ENCODE measurements around the gene SQOR.
A peak's percentile ranks its signal among the peaks of the same experiment; 100 is the strongest.

The SQOR gene

DNA sequence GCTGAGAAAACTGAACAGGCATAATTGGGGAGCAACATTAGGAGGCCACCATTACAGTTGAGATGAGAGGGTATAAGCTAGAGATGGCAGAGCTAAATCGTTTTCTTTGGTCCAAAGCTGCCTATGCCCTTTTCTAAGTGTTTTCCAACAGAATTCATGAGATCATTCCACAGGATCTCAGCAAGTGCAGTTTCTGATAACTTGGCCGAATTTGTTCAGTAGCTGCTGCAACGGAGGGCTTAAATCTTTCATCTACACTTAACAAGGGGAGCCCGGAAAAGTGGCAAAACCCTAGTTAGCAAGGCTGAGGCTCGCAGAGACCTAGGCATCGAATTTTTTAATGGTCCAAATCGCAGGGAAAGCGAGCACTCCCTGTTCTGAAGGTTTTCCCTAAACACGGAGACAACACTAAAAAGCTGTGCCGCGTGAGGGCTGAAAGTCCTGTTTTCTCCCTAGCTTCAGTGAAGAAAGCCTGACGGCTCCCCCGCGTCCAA is 48.2 kb upstream of the SQOR start:
- H3K4me1 ChIP-seq (ENCODE audit: control insufficient read depth, low read length): peaks cover 32% of the 10 kb centered on the region
- no peaks in the 10 kb centered on the region; the same call in 1 of the 2 replicates for H3K27me3 ChIP-seq (ENCODE audit: control insufficient read depth, low read length)
- peak overlapping the region; percentile 91 for H3K27ac ChIP-seq (ENCODE audit: low read depth, low read length)
- peaks cover 36% of the 10 kb centered on the region for H3K36me3 ChIP-seq (ENCODE audit: control insufficient read depth, low read length)
- H3K4me3 ChIP-seq (ENCODE audit: low read length): peak overlapping the region; percentile 99
- peaks cover 64% of the 10 kb centered on the region for H3K79me2 ChIP-seq (ENCODE audit: control insufficient read depth, low read length)
- H3K9me2 ChIP-seq (replicated peaks; ENCODE audit: control insufficient read depth, low read length): no peaks in the 10 kb centered on the region
- H3F3A ChIP-seq (ENCODE audit: control insufficient read depth, insufficient read depth): peaks cover 30% of the 10 kb centered on the region
- TF ChIP-seq, protein P1, sequence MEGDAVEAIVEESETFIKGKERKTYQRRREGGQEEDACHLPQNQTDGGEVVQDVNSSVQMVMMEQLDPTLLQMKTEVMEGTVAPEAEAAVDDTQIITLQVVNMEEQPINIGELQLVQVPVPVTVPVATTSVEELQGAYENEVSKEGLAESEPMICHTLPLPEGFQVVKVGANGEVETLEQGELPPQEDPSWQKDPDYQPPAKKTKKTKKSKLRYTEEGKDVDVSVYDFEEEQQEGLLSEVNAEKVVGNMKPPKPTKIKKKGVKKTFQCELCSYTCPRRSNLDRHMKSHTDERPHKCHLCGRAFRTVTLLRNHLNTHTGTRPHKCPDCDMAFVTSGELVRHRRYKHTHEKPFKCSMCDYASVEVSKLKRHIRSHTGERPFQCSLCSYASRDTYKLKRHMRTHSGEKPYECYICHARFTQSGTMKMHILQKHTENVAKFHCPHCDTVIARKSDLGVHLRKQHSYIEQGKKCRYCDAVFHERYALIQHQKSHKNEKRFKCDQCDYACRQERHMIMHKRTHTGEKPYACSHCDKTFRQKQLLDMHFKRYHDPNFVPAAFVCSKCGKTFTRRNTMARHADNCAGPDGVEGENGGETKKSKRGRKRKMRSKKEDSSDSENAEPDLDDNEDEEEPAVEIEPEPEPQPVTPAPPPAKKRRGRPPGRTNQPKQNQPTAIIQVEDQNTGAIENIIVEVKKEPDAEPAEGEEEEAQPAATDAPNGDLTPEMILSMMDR (IDR thresholded peaks at IDR 0.05; ENCODE audit: low read depth, low read length, poor library complexity, severe bottlenecking): no peak
- TF ChIP-seq EZH2phosphoT487 (IDR thresholded peaks at IDR 0.05; ENCODE audit: borderline replicate concordance, low read length): no peak
- no peaks in the 10 kb centered on the region for H3K9me3 ChIP-seq (ENCODE audit: control insufficient read depth, insufficient read depth, low read length)
- peak overlapping the region; percentile 89 for H3K4me2 ChIP-seq (ENCODE audit: low read length)
- no peaks in the 10 kb centered on the region for H4K20me1 ChIP-seq (ENCODE audit: control insufficient read depth, insufficient read depth, low read depth, low read length)

DNA sequence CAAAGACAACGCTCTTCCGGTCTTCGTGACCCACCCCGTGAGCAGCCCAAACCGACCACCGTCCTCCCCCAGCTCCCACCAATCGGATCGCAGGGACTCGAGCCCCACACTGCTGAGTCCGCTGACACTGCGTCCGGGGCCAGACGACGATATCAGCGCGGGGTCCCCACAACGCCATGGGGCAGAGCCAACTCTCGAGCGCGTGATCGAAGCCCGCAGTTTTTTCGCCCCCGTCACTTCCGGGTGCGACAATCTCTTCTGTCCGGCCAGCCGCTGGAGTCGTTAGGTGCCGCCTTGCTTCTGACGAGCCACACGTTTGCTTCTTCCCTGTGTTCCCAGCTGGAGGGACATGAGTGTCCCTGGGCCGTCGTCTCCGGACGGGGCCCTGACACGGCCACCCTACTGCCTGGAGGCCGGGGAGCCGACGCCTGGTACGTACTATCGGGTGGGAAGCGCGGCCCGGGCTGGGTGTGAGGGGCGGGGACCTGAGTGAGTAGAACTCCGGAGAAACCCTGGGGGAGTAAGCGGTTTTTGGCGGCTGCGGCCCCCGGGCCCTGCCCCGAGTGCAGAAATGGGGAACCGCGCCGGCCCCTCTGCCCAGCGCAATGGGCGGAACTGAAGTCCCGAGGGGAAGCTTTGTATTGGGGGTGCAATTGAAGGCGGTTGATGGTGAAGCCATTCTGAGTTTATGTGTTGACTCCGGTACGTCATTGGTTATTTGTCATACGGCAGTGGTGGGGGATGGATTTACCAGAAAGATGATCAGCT is 47.5 kb upstream of the SQOR start, which contains the start of gene BLOC1S6:
BLOC1S6 (plus strand) TSS at position 285 of the 768 bp plus-strand sequence; CDS start at position 350, 65 bp downstream.
- peak within 1 kb of the TSS; percentile 91 for H3K27ac ChIP-seq (ENCODE audit: low read depth, low read length)
- TF ChIP-seq, protein P1 (IDR thresholded peaks at IDR 0.05; ENCODE audit: low read depth, low read length, poor library complexity, severe bottlenecking): no peak
- TF ChIP-seq EZH2phosphoT487 (IDR thresholded peaks at IDR 0.05; ENCODE audit: borderline replicate concordance, low read length): no peak
- H3K4me1 ChIP-seq (ENCODE audit: control insufficient read depth, low read length): peaks cover 38% of the 10 kb centered on the region
- peak within 1 kb of the TSS; percentile 99 for H3K4me3 ChIP-seq (ENCODE audit: low read length)
- peaks cover 70% of the 10 kb centered on the region for H3K79me2 ChIP-seq (ENCODE audit: control insufficient read depth, low read length)
- no peaks in the 10 kb centered on the region; the same call in 1 of the 2 replicates for H3K27me3 ChIP-seq (ENCODE audit: control insufficient read depth, low read length)
- peaks cover 34% of the 10 kb centered on the region for H3F3A ChIP-seq (ENCODE audit: control insufficient read depth, insufficient read depth)
- no peaks in the 10 kb centered on the region for H3K9me2 ChIP-seq (replicated peaks; ENCODE audit: control insufficient read depth, low read length)
- H3K9me3 ChIP-seq (ENCODE audit: control insufficient read depth, insufficient read depth, low read length): peaks cover 3% of the 10 kb centered on the region; the same call in 1 of the 2 replicates
- H4K20me1 ChIP-seq (ENCODE audit: control insufficient read depth, insufficient read depth, low read depth, low read length): no peaks in the 10 kb centered on the region
- H3K4me2 ChIP-seq (ENCODE audit: low read length): peak within 1 kb of the TSS; percentile 89
- H3K36me3 ChIP-seq (ENCODE audit: control insufficient read depth, low read length): peaks cover 43% of the 10 kb centered on the region

DNA sequence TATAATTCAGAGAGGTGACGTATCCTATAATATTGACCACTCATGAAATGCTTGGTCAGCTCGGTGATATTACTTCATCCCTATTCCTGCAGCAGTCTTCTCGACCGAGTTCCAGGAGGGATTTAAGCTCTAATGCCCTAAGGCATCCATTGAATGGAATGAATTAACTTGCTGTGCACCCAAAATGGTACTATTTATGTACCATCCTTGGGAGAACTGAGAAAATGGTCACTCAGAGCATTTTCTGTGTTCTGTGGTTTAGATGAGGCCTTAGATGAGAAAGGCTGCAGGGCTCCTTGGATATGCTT is 47.0 kb upstream of the SQOR start:
- Histone ChIP-seq H3K4me1 (ENCODE audit: control insufficient read depth, low read length) (peaks cover 44% of the 10 kb centered on the region), H3K27ac (ENCODE audit: low read depth, low read length) (peak overlapping the region; percentile 91)

More for the DNA sequence above, 47.0 kb upstream of the SQOR start:
- Histone ChIP-seq H3K79me2 (ENCODE audit: control insufficient read depth, low read length) (peaks cover 75% of the 10 kb centered on the region), H3K9me2 (replicated peaks; ENCODE audit: control insufficient read depth, low read length) (no peaks in the 10 kb centered on the region), H3K36me3 (ENCODE audit: control insufficient read depth, low read length) (peaks cover 48% of the 10 kb centered on the region), H3K4me2 (ENCODE audit: low read length) (peak overlapping the region; percentile 89), H3F3A (ENCODE audit: control insufficient read depth, insufficient read depth) (peaks cover 32% of the 10 kb centered on the region), H3K9me3 (ENCODE audit: control insufficient read depth, insufficient read depth, low read length) (peaks cover 9% of the 10 kb centered on the region; the same call in 1 of the 2 replicates), H3K27me3 (ENCODE audit: control insufficient read depth, low read length) (no peaks in the 10 kb centered on the region; the same call in 1 of the 2 replicates), H4K20me1 (ENCODE audit: control insufficient read depth, insufficient read depth, low read depth, low read length) (no peaks in the 10 kb centered on the region), H3K4me3 (ENCODE audit: low read length) (peak overlapping the region; percentile 99)
- TF ChIP-seq, protein P1 (IDR thresholded peaks at IDR 0.05; ENCODE audit: low read depth, low read length, poor library complexity, severe bottlenecking): no peak
- TF ChIP-seq EZH2phosphoT487 (IDR thresholded peaks at IDR 0.05; ENCODE audit: borderline replicate concordance, low read length): no peak
